ENCODE measurements around the gene KIF22. TPM values are rescaled to one million over a fixed set of nuclear protein-coding genes. Genes with fewer than 3 reads are reported as not detected.

Gene KIF22
- total RNA-seq (100 to 1,000 TPM in 1 of 5 experiments, 10 to 100 TPM in 4; 62.5 to 141 (median 81.3) TPM), polyA plus RNA-seq (10 to 100 TPM; 36.9 to 50.7 TPM), total RNA-seq (104 reads per million, percentile 85 among the genes with 10 or more reads in this experiment)

DNA sequence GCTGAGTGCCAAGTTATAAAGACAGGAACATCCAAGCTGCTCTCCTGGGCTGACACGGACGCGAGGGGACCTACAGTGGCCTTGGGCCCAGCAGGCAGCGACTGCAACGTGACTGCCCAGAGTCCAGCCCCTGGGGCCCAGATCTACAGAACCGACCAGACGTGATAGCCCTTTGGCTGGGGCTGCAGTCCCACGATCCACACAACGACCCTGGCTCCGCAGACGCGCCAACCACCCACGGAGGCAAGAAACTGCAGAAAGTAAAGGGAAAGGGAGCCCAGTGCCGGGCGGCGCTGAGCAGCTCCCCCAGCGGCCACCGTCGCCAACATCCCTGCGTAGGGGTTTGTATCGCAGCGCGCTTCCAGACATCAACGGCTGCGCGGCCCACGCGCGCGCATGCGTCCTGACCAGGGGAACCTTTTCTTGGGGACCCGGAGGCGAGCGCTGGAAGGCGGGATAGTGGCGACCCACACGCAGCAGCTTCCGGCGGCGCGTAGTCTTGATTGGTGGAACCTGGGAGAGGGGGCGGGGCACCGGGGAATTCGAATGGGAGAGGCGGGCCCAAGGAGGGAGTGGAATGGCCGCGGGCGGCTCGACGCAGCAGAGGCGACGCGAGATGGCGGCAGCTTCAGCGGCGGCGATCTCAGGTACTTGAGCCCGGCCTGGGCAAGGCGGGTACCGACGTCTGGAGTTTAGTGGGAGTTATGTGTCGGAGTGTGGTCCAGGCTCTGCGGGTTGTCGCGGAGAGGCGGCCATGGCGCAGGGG lies at the start of gene KIF22:
Gene KIF22 (plus strand): TSS at position 569 of the 766 bp plus-strand sequence. CDS start 9 bp downstream, at position 578.
- intact Hi-C loops (cut with micrococcal nuclease) = loop anchor here (1.0 to 2.0 kb wide), 15 partner anchors 15 to 206 kb away; partner anchors contain the start of genes CDIPT (in 2 of the 2), PAGR1 (in 2 of the 2), INO80E (in 1 of the 2) and MVP (in 1 of the 2)
- H3K4me1 Mint-ChIP-seq = peaks cover 23 to 59% (median 46%) of the 10 kb centered on the region in 7 donors
- ATAC-seq (peak; percentile 98), DNase-seq (peak; percentile 98 to 100 (median 100))
- peaks cover 0 to 18% (median 4%) of the 10 kb centered on the region in 5 donors for H3K36me3 Mint-ChIP-seq
- Histone ChIP-seq H3K27ac (ENCODE audit: low read depth, low read length) (peak within 1 kb of the TSS; percentile 88), H3K4me3 (ENCODE audit: low read length) (peak within 1 kb of the TSS; percentile 83), H3K4me1 (ENCODE audit: control insufficient read depth in 2 of 2, insufficient read depth in 2 of 2, low read length in 2 of 2) (peaks cover 21 to 29% of the 10 kb centered on the region in 2 donors), H3K9me3 (ENCODE audit: control insufficient read depth in 2 of 3, low read length in 3 of 3) (no peaks in the 10 kb centered on the region), H3K27me3 (ENCODE audit: control insufficient read depth in 2 of 2, insufficient read depth in 2 of 2, low read length in 2 of 2) (no peaks in the 10 kb centered on the region), H3K36me3 (ENCODE audit: control insufficient read depth in 2 of 3, insufficient read depth in 3 of 3, low read length in 3 of 3) (peaks cover 0 to 4% (median 0%) of the 10 kb centered on the region in 3 experiments)
- H3K9me3 Mint-ChIP-seq = peaks cover 0 to 3% (median 0%) of the 10 kb centered on the region in 11 donors
- peak within 1 kb of the TSS; percentile 92 to 100 (median 98) for H3K4me3 Mint-ChIP-seq
- peaks cover 0 to 2% (median 0%) of the 10 kb centered on the region in 5 donors for H3K27me3 Mint-ChIP-seq
- peak within 1 kb of the TSS; percentile 93 to 99 (median 99) for H3K27ac Mint-ChIP-seq
- CTCF ChIA-PET = interaction anchor here (0.6 to 4.2 kb wide), 22 partner anchors 14 to 860 kb away, joined by 3 to 40 read pairs (median 4); partner anchors contain the start of genes C16orf54, MVP and PAGR1
- POLR2A ChIA-PET = interaction anchor here (0.6 to 8.8 kb wide), 36 partner anchors 10 to 394 kb away, joined by 3 to 158 read pairs (median 6); partner anchors contain the start of genes ALDOA, C16orf54, HIRIP3 and INO80E

DNA sequence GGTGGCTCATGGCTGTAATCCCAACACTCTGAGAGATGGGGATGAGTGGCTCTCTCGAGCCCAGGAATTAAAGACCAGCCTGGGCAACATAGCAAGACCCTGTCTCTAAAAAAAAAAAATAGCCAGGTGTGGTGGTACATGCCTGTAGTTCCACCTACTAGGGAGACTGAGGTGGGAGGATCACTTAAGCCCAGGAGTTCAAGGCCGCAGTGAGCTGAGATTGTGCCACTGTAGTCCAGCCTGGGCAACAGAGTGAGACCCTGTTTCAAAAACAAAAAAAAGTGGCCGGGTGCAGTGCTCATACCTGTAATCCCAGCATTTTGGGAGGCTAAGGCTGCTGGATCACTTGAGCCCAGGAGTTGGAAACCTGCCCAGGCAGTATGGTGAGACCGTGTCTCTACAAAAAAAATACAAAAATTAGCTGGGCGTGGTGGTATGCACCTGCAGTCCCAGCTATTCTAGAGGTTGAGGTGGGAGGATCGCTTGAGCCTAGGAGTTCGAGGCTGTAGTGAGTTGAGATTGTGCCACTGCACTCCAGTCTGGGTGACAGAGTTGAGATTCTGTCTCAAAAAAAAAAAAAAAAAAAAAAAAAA lies 47.8 kb upstream of the KIF22 start:
- ATAC-seq (no peak), DNase-seq (no peak)
- intact Hi-C loops (cut with micrococcal nuclease) = no loop called here
- H3K9me3 ChIP-seq (ENCODE audit: control insufficient read depth in 2 of 3, low read length in 3 of 3) = no peaks in the 10 kb centered on the region
- Mint-ChIP-seq H3K4me3 (peak overlapping the region; percentile 73 to 99 (median 93)), H3K9me3 (peaks cover 0 to 8% (median 3%) of the 10 kb centered on the region in 11 donors), H3K4me1 (peaks cover 64 to 85% (median 81%) of the 10 kb centered on the region in 7 donors), H3K27me3 (peaks cover 0 to 3% (median 0%) of the 10 kb centered on the region in 5 donors), H3K27ac (peak overlapping the region; percentile 62 to 99 (median 95)), H3K36me3 (peaks cover 11 to 60% (median 45%) of the 10 kb centered on the region in 5 donors)
- ChIA-PET CTCF (interaction anchor here (0.6 to 6.6 kb wide), 3 partner anchors 43 to 1200 kb away, joined by 4 to 25 read pairs (median 5); partner anchors contain the start of gene KIF22), POLR2A (interaction anchor here (0.8 to 8.5 kb wide), 12 partner anchors 9 to 120 kb away, joined by 3 to 79 read pairs (median 9); partner anchors contain the start of genes CDIPT, KIF22 and MAZ)
- peak overlapping the region; percentile 76 for H3K4me3 ChIP-seq (ENCODE audit: low read length)
- H3K4me1 ChIP-seq (ENCODE audit: control insufficient read depth in 2 of 2, insufficient read depth in 2 of 2, low read length in 2 of 2) = peaks cover 72 to 76% of the 10 kb centered on the region in 2 donors
- no peaks in the 10 kb centered on the region for H3K27me3 ChIP-seq (ENCODE audit: control insufficient read depth in 2 of 2, insufficient read depth in 2 of 2, low read length in 2 of 2)
- H3K36me3 ChIP-seq (ENCODE audit: control insufficient read depth in 2 of 3, insufficient read depth in 3 of 3, low read length in 3 of 3) = peaks cover 6 to 38% (median 6%) of the 10 kb centered on the region in 3 experiments
- H3K27ac ChIP-seq (ENCODE audit: low read depth, low read length) = peak overlapping the region; percentile 99

- Histone ChIP-seq H3K9me3 (ENCODE audit: control insufficient read depth in 2 of 3, low read length in 3 of 3) (no peaks in the 10 kb centered on the region), H3K27ac (ENCODE audit: low read depth, low read length) (peak overlapping the region; percentile 99), H3K27me3 (ENCODE audit: control insufficient read depth in 2 of 2, insufficient read depth in 2 of 2, low read length in 2 of 2) (no peaks in the 10 kb centered on the region), H3K36me3 (ENCODE audit: control insufficient read depth in 2 of 3, insufficient read depth in 3 of 3, low read length in 3 of 3) (peaks cover 6 to 38% (median 6%) of the 10 kb centered on the region in 3 experiments), H3K4me1 (ENCODE audit: control insufficient read depth in 2 of 2, insufficient read depth in 2 of 2, low read length in 2 of 2) (peaks cover 68 to 73% of the 10 kb centered on the region in 2 donors), H3K4me3 (ENCODE audit: low read length) (peak overlapping the region; percentile 76)
- Mint-ChIP-seq H3K36me3 (peaks cover 11 to 61% (median 48%) of the 10 kb centered on the region in 5 donors), H3K4me1 (peaks cover 58 to 80% (median 77%) of the 10 kb centered on the region in 7 donors), H3K4me3 (peak overlapping the region; percentile 73 to 99 (median 93)), H3K27me3 (peaks cover 0 to 3% (median 0%) of the 10 kb centered on the region in 5 donors), H3K27ac (peak overlapping the region; percentile 72 to 99 (median 95)), H3K9me3 (peaks cover 0 to 8% (median 3%) of the 10 kb centered on the region in 11 donors)
- ATAC-seq (no peak), DNase-seq (peak in 1 of 9 donors; percentile 18)
- intact Hi-C loops (cut with micrococcal nuclease) = no loop called here
- CTCF ChIA-PET = interaction anchor here (0.8 to 6.6 kb wide), 3 partner anchors 43 to 61 kb away, joined by 3 to 25 read pairs (median 4); partner anchors contain the start of gene KIF22
- POLR2A ChIA-PET = interaction anchor here (0.8 to 8.5 kb wide), 14 partner anchors 10 to 120 kb away, joined by 3 to 79 read pairs (median 7); partner anchors contain the start of genes CDIPT, KIF22, MAZ and PAGR1
Observed at GRCh38 chr16:29743475-29743826, 47.1 kb upstream of the KIF22 start.

GRCh38 chr16:29743827-29744531 lies 46.6 kb upstream of the KIF22 start:
- H3K4me1 Mint-ChIP-seq = peaks cover 56 to 80% (median 75%) of the 10 kb centered on the region in 7 donors
- H3K27me3 Mint-ChIP-seq = peaks cover 0 to 3% (median 0%) of the 10 kb centered on the region in 5 donors
- POLR2A ChIA-PET = interaction anchor here (0.6 to 8.5 kb wide), 18 partner anchors 11 to 322 kb away, joined by 3 to 79 read pairs (median 7); partner anchors contain the start of genes ALDOA, CDIPT, KIF22 and MAZ
- H3K9me3 Mint-ChIP-seq = peaks cover 0 to 8% (median 3%) of the 10 kb centered on the region in 11 donors
- peak overlapping the region; percentile 76 for H3K4me3 ChIP-seq (ENCODE audit: low read length)
- peak overlapping the region; percentile 96 to 100 (median 99) for H3K4me3 Mint-ChIP-seq
- peaks cover 6 to 38% (median 6%) of the 10 kb centered on the region in 3 experiments for H3K36me3 ChIP-seq (ENCODE audit: control insufficient read depth in 2 of 3, insufficient read depth in 3 of 3, low read length in 3 of 3)
- H3K27ac Mint-ChIP-seq = peak overlapping the region; percentile 72 to 100 (median 96)
- DNase-seq = peak in 8 of 9 donors; percentile 33 to 63 (median 50)
- peak; percentile 16 for ATAC-seq
- intact Hi-C loops (cut with micrococcal nuclease) = no loop called here
- CTCF ChIA-PET = interaction anchor here (0.8 to 6.6 kb wide), 5 partner anchors 13 to 61 kb away, joined by 3 to 25 read pairs (median 5); partner anchors contain the start of gene KIF22
- H3K36me3 Mint-ChIP-seq = peaks cover 11 to 64% (median 53%) of the 10 kb centered on the region in 5 donors
- peak overlapping the region; percentile 99 for H3K27ac ChIP-seq (ENCODE audit: low read depth, low read length)
- H3K4me1 ChIP-seq (ENCODE audit: control insufficient read depth in 2 of 2, insufficient read depth in 2 of 2, low read length in 2 of 2) = peaks cover 63 to 68% of the 10 kb centered on the region in 2 donors
- no peaks in the 10 kb centered on the region for H3K27me3 ChIP-seq (ENCODE audit: control insufficient read depth in 2 of 2, insufficient read depth in 2 of 2, low read length in 2 of 2)
- no peaks in the 10 kb centered on the region for H3K9me3 ChIP-seq (ENCODE audit: control insufficient read depth in 2 of 3, low read length in 3 of 3)

DNA sequence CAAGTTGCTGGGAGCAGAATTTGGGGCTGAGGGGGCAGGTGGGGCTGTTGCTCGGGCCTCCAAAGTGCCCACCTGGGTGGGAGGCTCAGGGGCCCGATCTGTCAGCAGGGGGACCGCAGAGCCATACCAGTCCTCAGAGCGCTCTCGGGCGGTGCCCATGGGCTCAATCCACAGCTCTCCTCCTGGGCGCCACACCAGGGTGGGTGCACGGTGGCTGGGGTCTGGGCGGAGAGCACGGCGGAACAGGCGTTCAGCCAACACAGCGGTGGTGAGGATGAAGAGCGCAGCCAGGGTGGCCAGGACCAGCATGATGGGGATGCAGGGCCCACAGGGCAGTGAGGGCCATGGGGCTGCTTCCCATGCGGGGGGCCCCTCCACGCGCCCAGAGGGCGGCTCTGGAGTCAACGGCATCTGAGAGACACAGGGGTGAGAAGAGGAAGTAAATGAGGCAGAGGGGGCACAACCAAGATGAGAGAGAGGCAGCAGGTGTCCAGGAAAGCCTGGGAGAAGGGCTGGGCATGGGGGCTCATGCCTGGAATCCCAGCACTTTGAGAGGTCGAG lies 45.9 kb upstream of the KIF22 start:
- Mint-ChIP-seq H3K27me3 (peaks cover 0 to 3% (median 0%) of the 10 kb centered on the region in 5 donors), H3K27ac (peak overlapping the region; percentile 95 to 100 (median 99)), H3K9me3 (peaks cover 0 to 8% (median 3%) of the 10 kb centered on the region in 11 donors), H3K36me3 (peaks cover 11 to 61% (median 55%) of the 10 kb centered on the region in 5 donors), H3K4me1 (peaks cover 55 to 80% (median 72%) of the 10 kb centered on the region in 7 donors), H3K4me3 (peak overlapping the region; percentile 96 to 100 (median 99))
- ChIA-PET POLR2A (interaction anchor here (0.6 to 8.5 kb wide), 17 partner anchors 8 to 321 kb away, joined by 3 to 79 read pairs (median 9); partner anchors contain the start of genes ALDOA, KIF22, MAZ and PAGR1), CTCF (interaction anchor here (1.2 to 6.6 kb wide), 4 partner anchors 13 to 45 kb away, joined by 4 to 25 read pairs (median 6); partner anchors contain the start of gene KIF22)
- H3K27me3 ChIP-seq (ENCODE audit: control insufficient read depth in 2 of 2, insufficient read depth in 2 of 2, low read length in 2 of 2) = no peaks in the 10 kb centered on the region
- DNase-seq (peak in 5 of 9 donors; percentile 28 to 47 (median 36)), ATAC-seq (no peak)
- peaks cover 6 to 38% (median 6%) of the 10 kb centered on the region in 3 experiments for H3K36me3 ChIP-seq (ENCODE audit: control insufficient read depth in 2 of 3, insufficient read depth in 3 of 3, low read length in 3 of 3)
- H3K27ac ChIP-seq (ENCODE audit: low read depth, low read length) = peak overlapping the region; percentile 99
- peak overlapping the region; percentile 76 for H3K4me3 ChIP-seq (ENCODE audit: low read length)
- intact Hi-C loops (cut with micrococcal nuclease) = loop anchor here (1.0 to 5.0 kb wide), 2 partner anchors 42 to 63 kb away; partner anchors contain the start of gene MAZ (in 1 of the 2)
- H3K9me3 ChIP-seq (ENCODE audit: control insufficient read depth in 2 of 3, low read length in 3 of 3) = no peaks in the 10 kb centered on the region
- H3K4me1 ChIP-seq (ENCODE audit: control insufficient read depth in 2 of 2, insufficient read depth in 2 of 2, low read length in 2 of 2) = peaks cover 58 to 63% of the 10 kb centered on the region in 2 donors
